Prostate gland (tissue), 2 donors: ENCODE data around the gene DNAH9.

Source experiments
- CTCF ChIP-seq, 4 experiments: fragments of 200-600 bp in 2 of 4; fragments of 450-650 bp in 2 of 4; sonication (generic) in 2 of 4; IDR thresholded peaks; 1 replicate in 3 of 4; 2 replicates in 1 of 4; pipeline ENCODE4 v1.5.1; 2016 to 2019; ENCODE audit warnings: antibody characterized with exemption in 4 of 4, mild to moderate bottlenecking in 2 of 4, moderate library complexity in 2 of 4
- POLR2A ChIP-seq: fragments of 450-650 bp; IDR thresholded peaks from one replicate; pipeline ENCODE4 v1.6.1; 2016; ENCODE audit warnings: antibody characterized with exemption, mild to moderate bottlenecking
- POLR2AphosphoS5 ChIP-seq: sonication (generic); formaldehyde crosslinking; IDR thresholded peaks from one replicate; pipeline ENCODE4 v1.6.1; 2017; ENCODE audit warnings: antibody characterized with exemption

GRCh38 chr17:11900655-11901054, 302.4 kb downstream of the DNAH9 start:
- TF ChIP-seq POLR2A: no peak
- no peak for TF ChIP-seq CTCF (IDR thresholded peaks at IDR 0.05)
- no peak for TF ChIP-seq POLR2AphosphoS5
